T-helper 1 cell treated with Interleukin-12 subunit alpha and Interleukin-12 subunit beta and Interleukin-4 antibody, amounts not matched to agents 30 μg/mL and 1 μg/mL, for 36 hours (primary cell): ENCODE measurements around the gene USO1.
"Not testable (repeated sequence)": the region's sequence is repeated elsewhere in the genome, so short reads cannot be mapped to it uniquely, and the experiment has no call there.

ENCODE experiments used
- H3K27ac Mint-ChIP-seq: one replicate; pipeline ENCODE4 v1.8.0; 2021; ENCODE audit warnings: mild to moderate bottlenecking, mixed read lengths
- H3K27me3 Mint-ChIP-seq: one replicate; pipeline ENCODE4 v1.8.0; 2021; ENCODE audit warnings: low read depth, mixed read lengths
- H3K36me3 Mint-ChIP-seq: one replicate; pipeline ENCODE4 v1.8.0; 2021; ENCODE audit warnings: low read depth, mixed read lengths
- H3K4me1 Mint-ChIP-seq: one replicate; pipeline ENCODE4 v1.8.0; 2021; ENCODE audit warnings: low read depth, mixed read lengths
- H3K4me3 Mint-ChIP-seq: one replicate; pipeline ENCODE4 v1.8.0; 2021; ENCODE audit warnings: mild to moderate bottlenecking, moderate library complexity, mixed read lengths
- H3K9me3 Mint-ChIP-seq: one replicate; pipeline ENCODE4 v1.8.0; 2021; ENCODE audit warnings: mixed read lengths

The USO1 gene

GRCh38 chr4:75752637-75753036, 28.3 kb downstream of the USO1 start:
- no peak overlapping the region for H3K4me3 Mint-ChIP-seq
- peaks cover 30% of the 10 kb centered on the region for H3K36me3 Mint-ChIP-seq

DNA sequence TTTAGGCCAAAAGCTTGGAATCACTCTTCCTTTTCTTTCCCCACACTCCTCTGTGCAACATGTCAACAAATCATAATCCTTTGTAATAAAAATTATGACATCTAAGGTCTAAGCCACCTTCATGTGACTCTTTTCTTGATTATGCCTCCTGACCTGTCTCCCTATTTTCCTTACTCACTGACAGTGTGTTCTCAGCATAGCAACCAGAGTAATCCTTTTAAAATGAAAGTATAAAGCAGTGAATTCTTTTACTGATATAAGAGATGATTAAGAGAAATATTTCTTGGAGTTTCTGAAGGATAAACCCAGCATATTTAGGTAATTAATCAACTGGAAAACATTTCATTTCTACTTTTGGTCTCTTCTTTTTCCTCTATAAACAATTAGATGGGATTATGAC, 44.7 kb downstream of the USO1 start:
- no peak overlapping the region for H3K27ac Mint-ChIP-seq
- no peak overlapping the region for H3K4me3 Mint-ChIP-seq
- H3K27me3 Mint-ChIP-seq, result no peaks in the 10 kb centered on the region
- peaks cover 24% of the 10 kb centered on the region for H3K36me3 Mint-ChIP-seq
- no peaks in the 10 kb centered on the region for H3K9me3 Mint-ChIP-seq
- peaks cover 3% of the 10 kb centered on the region for H3K4me1 Mint-ChIP-seq

More at GRCh38 chr4:75752637-75753036, 28.3 kb downstream of the USO1 start:
- Mint-ChIP-seq H3K27ac (no peak overlapping the region), H3K27me3 (no peaks in the 10 kb centered on the region), H3K4me1 (no peaks in the 10 kb centered on the region), H3K9me3 (no peaks in the 10 kb centered on the region)

GRCh38 chr4:75771607-75772006, 47.2 kb downstream of the USO1 start:
- peaks cover 3% of the 10 kb centered on the region for H3K4me1 Mint-ChIP-seq
- no peaks in the 10 kb centered on the region for H3K27me3 Mint-ChIP-seq
- H3K4me3 Mint-ChIP-seq, result no peak overlapping the region
- peaks cover 14% of the 10 kb centered on the region for H3K9me3 Mint-ChIP-seq
- H3K36me3 Mint-ChIP-seq, result peaks cover 42% of the 10 kb centered on the region
- no peak overlapping the region for H3K27ac Mint-ChIP-seq

- Mint-ChIP-seq H3K9me3 (peaks cover 18% of the 10 kb centered on the region), H3K4me3 (no peak overlapping the region), H3K27me3 (no peaks in the 10 kb centered on the region), H3K36me3 (peaks cover 58% of the 10 kb centered on the region), H3K27ac (no peak overlapping the region), H3K4me1 (no peaks in the 10 kb centered on the region)
Measured at GRCh38 chr4:75777589-75777988, 53.2 kb downstream of the USO1 start.

DNA sequence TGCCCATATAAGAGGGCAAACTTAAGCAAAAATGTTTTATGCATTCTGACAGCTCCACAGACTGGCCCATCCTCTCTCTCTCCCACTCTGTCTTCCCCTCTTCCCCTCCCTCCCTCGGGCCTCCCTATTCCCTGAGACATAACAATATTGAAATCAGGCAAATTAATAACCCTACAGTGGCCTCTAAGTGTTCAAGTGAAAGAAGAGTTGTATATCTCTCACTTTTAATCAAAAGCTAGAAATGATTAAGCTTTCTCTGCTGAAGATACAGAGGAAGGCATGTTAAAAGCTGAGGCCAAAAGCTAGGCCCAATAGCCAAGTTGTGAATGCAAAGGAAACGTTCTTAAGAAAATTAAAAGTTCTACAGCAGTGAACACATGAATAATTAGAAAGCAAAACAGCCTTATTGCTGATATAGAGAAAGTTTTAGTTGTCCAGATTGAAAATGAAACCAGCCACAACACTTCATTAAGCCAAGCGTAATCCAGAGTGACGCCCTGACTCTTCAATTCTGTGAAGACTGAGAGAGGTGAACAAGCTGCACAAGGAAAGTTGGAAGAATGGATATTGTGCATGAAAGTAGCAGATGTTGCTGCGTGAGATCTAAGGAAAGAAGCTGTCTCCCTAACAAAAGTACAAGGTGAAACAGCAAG, 54.9 kb downstream of the USO1 start:
- H3K36me3 Mint-ChIP-seq, result peaks cover 60% of the 10 kb centered on the region
- no peaks in the 10 kb centered on the region for H3K4me1 Mint-ChIP-seq
- H3K27ac Mint-ChIP-seq, result no peak overlapping the region
- no peak overlapping the region for H3K4me3 Mint-ChIP-seq
- H3K9me3 Mint-ChIP-seq, result peaks cover 18% of the 10 kb centered on the region
- no peaks in the 10 kb centered on the region for H3K27me3 Mint-ChIP-seq

DNA sequence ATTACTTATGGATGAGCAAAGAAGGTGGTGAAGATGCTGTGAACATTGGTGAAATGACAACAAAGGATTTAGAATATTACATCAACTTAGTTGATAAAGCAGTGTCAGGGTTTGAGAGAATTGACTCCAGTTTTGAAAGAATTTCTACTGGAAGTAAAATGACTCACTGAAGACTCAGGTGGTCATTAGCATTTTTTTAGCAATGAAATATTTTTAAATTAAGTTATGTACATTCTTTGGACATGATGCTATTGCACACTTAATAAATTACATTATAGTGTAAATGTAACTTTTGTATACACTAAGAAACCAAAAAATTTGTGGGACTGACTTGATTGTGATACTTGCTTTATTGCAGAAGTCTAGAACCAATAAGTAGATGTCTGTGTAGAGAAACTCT, 56.9 kb downstream of the USO1 start:
- no peaks in the 10 kb centered on the region for H3K4me1 Mint-ChIP-seq
- H3K27ac Mint-ChIP-seq, result no peak overlapping the region
- peaks cover 42% of the 10 kb centered on the region for H3K36me3 Mint-ChIP-seq
- H3K4me3 Mint-ChIP-seq, result no peak overlapping the region
- H3K9me3 Mint-ChIP-seq, result peaks cover 5% of the 10 kb centered on the region
- no peaks in the 10 kb centered on the region for H3K27me3 Mint-ChIP-seq

DNA sequence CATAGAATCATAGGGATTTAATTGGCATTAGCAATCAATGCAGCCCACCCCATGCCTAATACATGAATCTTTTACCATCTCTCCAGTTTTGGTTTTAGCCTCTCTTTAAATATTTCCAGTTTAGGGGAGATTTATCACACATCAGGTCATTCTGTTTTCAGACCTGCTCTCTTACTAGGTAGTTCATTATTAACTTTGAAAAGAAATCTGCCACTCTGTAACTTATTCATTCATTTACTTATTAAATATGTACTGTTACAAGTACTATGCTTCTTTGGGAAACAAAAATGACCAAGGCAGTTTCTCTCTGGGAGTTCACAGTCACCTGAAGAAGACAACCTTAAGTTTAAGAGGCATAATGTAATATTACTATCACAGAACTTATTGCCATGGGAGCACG, 62.1 kb downstream of the USO1 start:
- peaks cover 23% of the 10 kb centered on the region for H3K36me3 Mint-ChIP-seq
- no peak overlapping the region for H3K4me3 Mint-ChIP-seq
- H3K9me3 Mint-ChIP-seq, result no peaks in the 10 kb centered on the region
- peaks cover 3% of the 10 kb centered on the region for H3K4me1 Mint-ChIP-seq
- H3K27ac Mint-ChIP-seq, result no peak overlapping the region
- H3K27me3 Mint-ChIP-seq, result no peaks in the 10 kb centered on the region

- peaks cover 20% of the 10 kb centered on the region for H3K36me3 Mint-ChIP-seq
Measured at GRCh38 chr4:75786938-75787337, 62.6 kb downstream of the USO1 start.

DNA sequence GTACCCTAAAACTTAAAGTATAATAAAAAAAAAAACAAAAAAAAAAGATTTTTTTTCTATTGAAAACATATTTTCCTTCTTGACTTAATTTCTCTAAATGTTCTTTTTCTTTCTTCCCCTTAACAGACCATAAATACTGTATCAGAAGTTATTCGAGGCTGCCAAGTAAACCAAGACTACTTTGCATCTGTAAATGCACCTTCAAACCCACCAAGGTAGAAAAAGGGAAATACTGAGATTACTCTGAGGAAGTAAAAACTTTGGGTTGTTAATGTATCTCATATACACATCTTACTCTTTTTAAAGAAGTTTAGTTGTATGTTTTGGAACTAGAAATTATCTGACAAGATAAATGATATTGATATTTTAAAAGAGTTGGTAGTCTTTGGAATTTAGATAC, 65.6 kb downstream of the USO1 start:
- no peaks in the 10 kb centered on the region for H3K27me3 Mint-ChIP-seq
- no peak overlapping the region for H3K4me3 Mint-ChIP-seq
- H3K36me3 Mint-ChIP-seq, result peaks cover 19% of the 10 kb centered on the region
- no peak overlapping the region for H3K27ac Mint-ChIP-seq
- peaks cover 3% of the 10 kb centered on the region for H3K4me1 Mint-ChIP-seq
- no peaks in the 10 kb centered on the region for H3K9me3 Mint-ChIP-seq

More at GRCh38 chr4:75786938-75787337, 62.6 kb downstream of the USO1 start:
- H3K27me3 Mint-ChIP-seq, result no peaks in the 10 kb centered on the region
- H3K4me1 Mint-ChIP-seq, result peaks cover 3% of the 10 kb centered on the region
- no peaks in the 10 kb centered on the region for H3K9me3 Mint-ChIP-seq
- H3K27ac Mint-ChIP-seq, result no peak overlapping the region
- H3K4me3 Mint-ChIP-seq, result no peak overlapping the region

DNA sequence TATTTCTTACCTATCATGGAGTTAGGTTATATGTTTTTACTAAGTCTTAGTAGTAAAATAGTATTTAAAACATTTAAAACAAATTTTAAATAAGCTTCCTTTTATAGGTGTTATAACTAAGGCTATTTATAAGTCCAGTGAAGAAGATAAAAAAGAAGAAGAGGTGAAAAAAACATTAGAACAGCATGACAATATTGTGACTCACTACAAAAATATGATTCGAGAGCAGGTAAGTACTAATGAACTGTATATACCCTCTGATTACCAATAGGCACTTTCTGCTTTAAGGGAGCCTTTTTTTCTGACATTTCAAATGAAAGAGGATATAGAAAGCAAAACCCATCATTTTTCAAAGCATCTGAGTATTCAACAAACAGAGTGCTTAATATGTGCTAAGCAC, 76.6 kb downstream of the USO1 start:
- no peaks in the 10 kb centered on the region for H3K9me3 Mint-ChIP-seq
- no peak overlapping the region for H3K4me3 Mint-ChIP-seq
- H3K27ac Mint-ChIP-seq, result no peak overlapping the region
- H3K36me3 Mint-ChIP-seq, result peaks cover 28% of the 10 kb centered on the region
- H3K27me3 Mint-ChIP-seq, result no peaks in the 10 kb centered on the region
- no peaks in the 10 kb centered on the region for H3K4me1 Mint-ChIP-seq

DNA sequence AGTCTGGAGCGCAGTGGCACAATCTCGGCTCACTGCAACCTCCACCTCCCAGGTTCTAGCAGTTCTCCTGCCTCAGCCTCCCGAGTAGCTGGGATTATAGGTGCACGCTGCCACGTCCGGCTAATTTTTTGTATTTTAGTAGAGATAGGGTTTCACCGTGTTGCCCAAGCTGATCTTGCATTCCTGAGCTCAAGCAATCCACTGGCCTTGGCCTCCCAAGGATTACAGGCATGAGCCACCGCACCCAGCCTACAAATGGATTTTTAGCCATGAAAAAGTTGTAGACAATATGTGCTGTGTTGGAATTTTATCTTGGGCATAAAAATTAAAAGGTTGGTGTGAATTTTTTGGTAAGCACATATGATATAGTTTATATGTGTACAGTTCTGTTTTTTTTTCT, 81.7 kb downstream of the USO1 start:
- H3K9me3 Mint-ChIP-seq, H3K4me1 Mint-ChIP-seq, H3K4me3 Mint-ChIP-seq, H3K27ac Mint-ChIP-seq, H3K27me3 Mint-ChIP-seq: not testable (repeated sequence)
- peaks cover 28% of the 10 kb centered on the region for H3K36me3 Mint-ChIP-seq

DNA sequence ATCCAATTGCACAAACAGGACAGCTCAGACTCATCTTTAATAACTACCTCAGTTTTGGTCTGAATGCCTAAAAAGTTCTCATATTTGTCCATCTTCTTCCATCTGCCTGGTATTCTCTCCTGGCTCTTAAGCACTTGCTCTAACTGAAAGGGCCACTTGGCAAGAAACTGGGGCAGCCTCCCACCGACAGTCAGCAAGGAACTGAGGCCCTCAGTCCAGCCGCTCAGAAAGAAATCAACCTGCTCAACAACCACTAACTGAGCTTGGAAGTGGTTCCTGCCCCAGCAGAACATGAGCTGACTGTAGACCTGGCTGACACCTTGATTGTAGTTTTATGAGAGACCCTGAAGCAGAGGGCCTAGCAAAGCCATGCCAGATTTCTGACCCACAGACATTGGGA, 93.5 kb downstream of the USO1 start:
- Mint-ChIP-seq H3K4me3 (no peak overlapping the region), H3K27ac (no peak overlapping the region), H3K9me3 (no peaks in the 10 kb centered on the region)

GRCh38 chr4:75819121-75819520, 94.7 kb downstream of the USO1 start:
- no peaks in the 10 kb centered on the region for H3K4me1 Mint-ChIP-seq
- H3K9me3 Mint-ChIP-seq, result no peaks in the 10 kb centered on the region
- peaks cover 12% of the 10 kb centered on the region for H3K36me3 Mint-ChIP-seq
- no peak overlapping the region for H3K27ac Mint-ChIP-seq
- no peaks in the 10 kb centered on the region for H3K27me3 Mint-ChIP-seq
- no peak overlapping the region for H3K4me3 Mint-ChIP-seq

More for the DNA sequence above, 93.5 kb downstream of the USO1 start:
- H3K36me3 Mint-ChIP-seq, result peaks cover 15% of the 10 kb centered on the region
- no peaks in the 10 kb centered on the region for H3K27me3 Mint-ChIP-seq
- H3K4me1 Mint-ChIP-seq, result no peaks in the 10 kb centered on the region

DNA sequence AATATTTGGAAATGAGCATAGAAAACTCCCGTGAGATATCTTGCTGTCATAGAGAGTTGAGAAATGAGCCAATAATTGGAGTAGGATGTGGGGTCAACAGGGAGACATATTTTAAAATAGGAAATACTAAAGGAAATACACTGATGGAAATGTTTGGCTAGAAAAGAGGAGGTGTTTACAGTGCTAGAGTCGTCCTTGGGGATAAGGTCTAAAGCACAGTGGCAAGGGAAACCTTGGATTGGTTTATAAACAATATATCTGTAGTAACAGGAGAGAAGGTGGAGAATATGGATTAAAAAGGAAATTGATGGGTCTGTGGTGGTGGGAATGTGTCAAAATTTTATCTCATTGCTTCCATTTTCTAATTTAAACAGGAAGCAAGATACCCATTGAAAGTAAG, 95.8 kb downstream of the USO1 start:
- H3K4me1 Mint-ChIP-seq, result no peaks in the 10 kb centered on the region
- peaks cover 2% of the 10 kb centered on the region for H3K36me3 Mint-ChIP-seq
- H3K27me3 Mint-ChIP-seq, result no peaks in the 10 kb centered on the region
- H3K4me3 Mint-ChIP-seq, result no peak overlapping the region
- no peaks in the 10 kb centered on the region for H3K9me3 Mint-ChIP-seq
- H3K27ac Mint-ChIP-seq, result no peak overlapping the region

DNA sequence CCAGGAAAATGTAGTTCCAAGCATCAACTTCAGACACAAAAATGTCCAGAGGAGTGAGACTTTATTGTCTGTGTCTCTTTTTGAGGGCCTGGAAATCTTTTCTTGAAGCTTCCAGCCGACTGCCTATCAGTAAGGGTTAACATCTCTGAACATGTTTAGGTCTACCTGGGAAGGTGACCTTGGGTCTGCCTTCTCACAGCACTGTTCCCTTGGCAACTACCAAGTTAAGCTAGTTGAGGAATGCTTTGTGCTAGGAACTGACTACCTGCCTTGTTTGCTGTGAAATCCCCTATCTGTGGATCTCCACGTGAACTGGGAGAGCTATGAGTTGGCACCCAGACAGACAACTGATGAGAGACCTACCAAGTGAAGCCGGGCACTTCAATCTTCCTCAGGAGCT, 96.3 kb downstream of the USO1 start:
- Mint-ChIP-seq H3K27me3 (no peaks in the 10 kb centered on the region), H3K4me3 (no peak overlapping the region), H3K27ac (no peak overlapping the region), H3K36me3 (peaks cover 2% of the 10 kb centered on the region), H3K4me1 (no peaks in the 10 kb centered on the region), H3K9me3 (no peaks in the 10 kb centered on the region)

- Mint-ChIP-seq H3K36me3 (peaks cover 2% of the 10 kb centered on the region), H3K9me3 (no peaks in the 10 kb centered on the region), H3K27me3 (no peaks in the 10 kb centered on the region), H3K4me1 (no peaks in the 10 kb centered on the region), H3K27ac (no peak overlapping the region), H3K4me3 (no peak overlapping the region)
Measured at GRCh38 chr4:75821216-75821615, 96.8 kb downstream of the USO1 start.
